Measurements from ENCODE around the gene NDUFS8. TPM values are rescaled to one million over a fixed set of nuclear protein-coding genes. Genes with fewer than 3 reads are reported as not detected.
A peak's percentile ranks its signal among the peaks of the same experiment; 100 is the strongest.

Gene NDUFS8
- total and polyA plus RNA-seq, 2 of the 13 experiments (the other 11 are each of a cell fraction or from before 2014, with no cell fraction given), result 96.7 to 158 TPM

DNA sequence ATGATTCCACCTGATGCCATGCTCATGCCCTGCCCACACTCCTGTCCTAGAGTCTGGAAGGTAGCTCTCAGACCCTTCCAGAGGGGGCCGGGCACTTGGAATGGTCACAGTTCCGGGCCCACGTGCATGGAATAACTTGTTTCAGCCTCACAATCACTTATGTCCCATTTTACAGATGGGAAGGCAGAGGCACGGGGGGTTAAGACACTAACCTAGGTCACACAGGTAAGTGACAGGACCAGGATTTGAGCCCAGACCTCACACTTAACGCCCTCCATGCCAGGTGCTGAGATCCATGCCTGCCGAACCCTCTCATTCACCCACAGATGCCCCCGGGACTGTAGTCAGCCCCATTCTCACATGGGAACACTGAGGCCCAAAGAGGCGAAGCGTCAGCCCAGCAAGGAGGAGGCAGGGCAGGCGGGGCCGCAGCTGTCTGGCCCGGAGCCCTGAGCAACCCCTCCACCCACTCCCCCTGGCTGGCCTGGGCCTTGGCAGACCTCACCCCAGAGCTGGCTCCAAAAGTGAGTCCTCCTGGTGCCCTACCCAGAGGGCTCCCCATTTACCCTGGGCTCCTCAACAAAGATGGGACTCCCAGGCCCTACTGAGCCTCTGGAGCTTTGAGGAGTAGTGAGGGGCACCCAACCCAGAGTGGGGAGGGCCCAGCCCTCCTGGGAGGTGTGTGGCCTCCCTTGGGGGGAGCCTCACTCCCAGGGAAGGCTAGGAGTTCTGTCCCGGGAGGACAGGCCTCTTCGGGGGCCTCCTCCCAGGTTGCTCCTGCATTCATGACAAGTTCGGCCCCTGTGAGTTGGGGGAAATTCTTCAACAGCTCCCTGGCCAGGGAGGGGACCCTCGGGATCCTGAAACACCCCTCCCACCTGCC, 22.7 kb upstream of the NDUFS8 start:
- BruUV-seq (replicated peaks), result no TSS peak
- no peak overlapping the region for H3K9ac ChIP-seq (ENCODE audit: insufficient read depth, low read depth, low read length)
- intact Hi-C loops (cut with micrococcal nuclease; ENCODE audit: unreplicated experiment) (no loop called here), in situ Hi-C loops (cut with HindIII; ENCODE audit: extremely low pct_ligation_motif_present, low pct_unique_long_range_greater_than_20kb) (no loop called here)
- CTCF ChIA-PET (ENCODE audit: low intra/inter-chr PET ratio, low total read pairs), result no interaction called here
- peak overlapping the region in 1 of 3 experiments; percentile 77; a peak in 1 of 6 replicates for H3K4me3 ChIP-seq (replicated peaks in 1 of 3; ENCODE audit: insufficient read depth in 1 of 3, low read depth in 2 of 3, low read length in 3 of 3)
- H4K20me1 ChIP-seq (ENCODE audit: insufficient read depth, low read length), result no peaks in the 10 kb centered on the region
- H2AFZ ChIP-seq (ENCODE audit: low read length), result no peak overlapping the region
- H3K36me3 ChIP-seq (replicated peaks in 1 of 2; ENCODE audit: control insufficient read depth in 1 of 2, insufficient read depth in 2 of 2, low read length in 2 of 2), result no peaks in the 10 kb centered on the region
- DNase-seq (ENCODE audit: low spot score) (no peak), ATAC-seq (no peak), FAIRE-seq (no peak)
- WGBS (ENCODE audit: low lambda C conversion rate), result 40% methylated on average over 2 of the region's 16 CpGs
- H3K9me3 ChIP-seq (ENCODE audit: low read length), result no peaks in the 10 kb centered on the region
- peaks cover 85% of the 10 kb centered on the region for H3K4me1 ChIP-seq (ENCODE audit: insufficient read depth, low read length)
- POLR2A ChIA-PET, result interaction anchor here (1.3 kb wide), 1 partner anchor 24 kb away, joined by 3 read pairs; no protein-coding TSS in a partner anchor
- H3K27ac ChIP-seq (ENCODE audit: extremely low read length, insufficient read depth, low read length), result no peak overlapping the region
- H3K4me2 ChIP-seq (ENCODE audit: low read depth, low read length), result peak overlapping the region; percentile 96; the same call in 1 of the 2 replicates
- H3K27me3 ChIP-seq (ENCODE audit: control insufficient read depth in 1 of 2, insufficient read depth in 2 of 2, low read length in 2 of 2), result no peaks in the 10 kb centered on the region
- H3K79me2 ChIP-seq (ENCODE audit: insufficient read depth, low read length), result no peaks in the 10 kb centered on the region
- TF ChIP-seq ZMYM2 (CRISPR knock-in tag; IDR thresholded peaks at IDR 0.05), result peak; percentile 26; the same call in 1 of the 2 replicates
- TF ChIP-seq ZNF33B (CRISPR knock-in tag; IDR thresholded peaks at IDR 0.05), result no peak
- TF ChIP-seq NBN (conservative IDR thresholded peaks at IDR 0.05), result no peak
- no peak for TF ChIP-seq ZNF639 (CRISPR knock-in tag; conservative IDR thresholded peaks at IDR 0.05)
- no peak for TF ChIP-seq GZF1 (CRISPR knock-in tag; IDR thresholded peaks at IDR 0.05)
- peak; percentile 71 for TF ChIP-seq ZMYM3 (CRISPR knock-in tag; IDR thresholded peaks at IDR 0.05)
- no peak for TF ChIP-seq HMGA1 (CRISPR knock-in tag; conservative IDR thresholded peaks at IDR 0.05)
- TF ChIP-seq ARID5B (CRISPR knock-in tag; IDR thresholded peaks at IDR 0.05), result no peak
- TF ChIP-seq ZNF629 (CRISPR knock-in tag; conservative IDR thresholded peaks at IDR 0.05), result peak; percentile 92
- no peak for TF ChIP-seq JUND (CRISPR knock-in tag; IDR thresholded peaks at IDR 0.05)
- TF ChIP-seq ZNF333 (CRISPR knock-in tag; IDR thresholded peaks at IDR 0.05; ENCODE audit: borderline replicate concordance), result no peak
- no peak for TF ChIP-seq ZNF549 (CRISPR knock-in tag; IDR thresholded peaks at IDR 0.05)
- peak; percentile 13; the same call in 1 of the 2 replicates for TF ChIP-seq ZNF770 (CRISPR knock-in tag; IDR thresholded peaks at IDR 0.05)
- no peak for TF ChIP-seq PCBP2 (optimal IDR thresholded peaks at IDR 0.05; ENCODE audit: low read depth, low read length, poor library complexity, severe bottlenecking)
- no peak for TF ChIP-seq IRX3 (CRISPR knock-in tag; IDR thresholded peaks at IDR 0.05; ENCODE audit: borderline replicate concordance, low read depth)
- no peak for TF ChIP-seq SNRNP70 (IDR thresholded peaks at IDR 0.05; ENCODE audit: low read depth, low read length)
- 0 out of 2 replicates have a peak, but pooled peaks have one; percentile 34 for TF ChIP-seq KDM1A (CRISPR knock-in tag; IDR thresholded peaks at IDR 0.05)
- TF ChIP-seq ZBTB21 (CRISPR knock-in tag; IDR thresholded peaks at IDR 0.05), result no peak
